Keratinocyte (primary cell): Measurements from ENCODE around the gene HES3. TPM values are rescaled to one million over a fixed set of nuclear protein-coding genes. Genes with fewer than 3 reads are reported as not detected.

Source experiments
- DNase-seq: peaks from one replicate; pipeline ENCODE4 v3.0.0-alpha.2; 2011; ENCODE audit warnings: low read depth, missing footprints, low spot score
- FAIRE-seq: peaks from 2 replicates; lab custom pipeline; 2011; peaks lifted over from hg19 to GRCh38; lab: Jason Lieb, UNC
- H2AFZ ChIP-seq: 2 replicates; pipeline ENCODE4 v1.6.0; 2012; ENCODE audit warnings: low read length, control low read depth, inconsistent platforms; ENCODE audit not compliant: control insufficient read depth
- H3K27ac ChIP-seq: 2 replicates; pipeline ENCODE4 v1.5.1; 2011; ENCODE audit warnings: low read length; ENCODE audit not compliant: control insufficient read depth, insufficient read depth
- H3K27me3 ChIP-seq: 3 replicates; pipeline ENCODE4 v1.6.0; 2011; ENCODE audit warnings: low read length; ENCODE audit not compliant: control insufficient read depth, insufficient read depth; ENCODE audit errors: extremely low read depth
- H3K36me3 ChIP-seq, 2 experiments: 2 replicates in 1 of 2; 3 replicates in 1 of 2; pipeline ENCODE4 v1.5.1; 2011; ENCODE audit warnings: low read length in 2 of 2, mild to moderate bottlenecking in 1 of 2; ENCODE audit not compliant: control insufficient read depth in 2 of 2, insufficient read depth in 2 of 2; ENCODE audit errors: extremely low read depth in 1 of 2
- H3K4me1 ChIP-seq: 3 replicates; pipeline ENCODE4 v1.5.1; 2011; ENCODE audit warnings: low read length; ENCODE audit not compliant: control insufficient read depth, insufficient read depth; ENCODE audit errors: extremely low read depth
- H3K4me2 ChIP-seq: 3 replicates; pipeline ENCODE4 v1.6.0; 2011; ENCODE audit warnings: low read depth, low read length; ENCODE audit not compliant: control insufficient read depth, insufficient read depth; ENCODE audit errors: extremely low read depth
- H3K4me3 ChIP-seq, 3 experiments: fragments of 200-600 bp in 1 of 3; sonication (generic) in 1 of 3; 2 replicates in 2 of 3; 3 replicates in 1 of 3; pipeline ENCODE4 v1.5.1; 2011 to 2016; ENCODE audit warnings: low read length in 3 of 3, mild to moderate bottlenecking in 3 of 3, control low read depth in 2 of 3, inconsistent platforms in 1 of 3, low read depth in 1 of 3, mixed read lengths in 1 of 3, mixed run types in 1 of 3, moderate library complexity in 1 of 3; ENCODE audit not compliant: control insufficient read depth in 2 of 3, insufficient read depth in 2 of 3; ENCODE audit errors: extremely low read depth in 1 of 3
- H3K79me2 ChIP-seq: 2 replicates; pipeline ENCODE4 v1.6.0; 2012; ENCODE audit warnings: low read length; ENCODE audit not compliant: control insufficient read depth, insufficient read depth
- H3K9ac ChIP-seq: 3 replicates; pipeline ENCODE4 v1.6.0; 2011; ENCODE audit warnings: low read length; ENCODE audit not compliant: control insufficient read depth, insufficient read depth; ENCODE audit errors: extremely low read depth
- H3K9me1 ChIP-seq: 3 replicates; pipeline ENCODE4 v1.6.0; 2011; ENCODE audit warnings: low read length; ENCODE audit not compliant: control insufficient read depth, insufficient read depth; ENCODE audit errors: extremely low read depth
- H3K9me3 ChIP-seq: 2 replicates; pipeline ENCODE4 v1.5.1; 2012; ENCODE audit warnings: low read depth, low read length; ENCODE audit not compliant: control insufficient read depth
- H4K20me1 ChIP-seq: 3 replicates; pipeline ENCODE4 v1.6.0; 2011; ENCODE audit warnings: low read length; ENCODE audit not compliant: control insufficient read depth, insufficient read depth; ENCODE audit errors: extremely low read depth
- CTCF ChIP-seq, 3 experiments: IDR thresholded peaks in 1 of 3; conservative IDR thresholded peaks in 1 of 3; optimal IDR thresholded peaks in 1 of 3; 2 replicates in 2 of 3; 3 replicates in 1 of 3; pipeline versions ENCODE3 to v1.5.1; 2011; ENCODE audit warnings: low read length in 3 of 3, mild to moderate bottlenecking in 3 of 3, moderate library complexity in 2 of 3, control low read depth in 1 of 3, inconsistent platforms in 1 of 3; ENCODE audit not compliant: insufficient read depth in 2 of 3; ENCODE audit errors: extremely low read depth in 1 of 3
- EZH2 ChIP-seq: IDR thresholded peaks from one replicate; pipeline ENCODE4 v1.6.1; 2012; ENCODE audit warnings: inconsistent platforms, mild to moderate bottlenecking, low read length, moderate library complexity
- dilution Hi-C: fragments of 300-500 bp; cut with MboI; formaldehyde crosslinking; loops from one replicate; pipeline ENCODE4 v1.7.0; 2020; ENCODE audit warnings: low sequenced_read_pairs; ENCODE audit not compliant: extremely low pct_ligation_motif_present
- polyA plus RNA-seq, 5 experiments: library from polyadenylated mRNA; depleted of rRNA in 3 of 5; stranded (reverse) in 3 of 5; stranded (forward) in 1 of 5; unstranded in 1 of 5; fragments of >200 nt; gene quantifications; 1 replicate in 1 of 5; 2 replicates in 3 of 5; 3 replicates in 1 of 5; pipeline versions ENCODE4 v1.2.1 to v1.2.3, GENCODE V29; 2011 to 2012; ENCODE audit warnings: missing spikeins in 2 of 5, low read depth in 1 of 5, low replicate concordance in 1 of 5

HES3 gene
- polyA plus RNA-seq, 1 donor (not counting 4 experiments of a cell fraction or from before 2014, with no cell fraction given): not detected

- TF ChIP-seq CTCF (optimal IDR thresholded peaks at IDR 0.05 in 1 of 3, IDR thresholded peaks at IDR 0.05 in 1 of 3, conservative IDR thresholded peaks at IDR 0.05 in 1 of 3; ENCODE audit: extremely low read depth in 1 of 3, insufficient read depth in 2 of 3, low read length in 3 of 3) (peak in 2 of 3 experiments; percentile 13 to 39), EZH2 (no peak)
- H3K9ac ChIP-seq: no peak overlapping the region
- H3K4me1 ChIP-seq: peaks cover 3% of the 10 kb centered on the region
- H3K27ac ChIP-seq: no peak overlapping the region
- FAIRE-seq (no peak), DNase-seq (no peak)
- H3K79me2 ChIP-seq: no peaks in the 10 kb centered on the region
- no peak overlapping the region for H3K4me3 ChIP-seq
- H4K20me1 ChIP-seq: peaks cover 5% of the 10 kb centered on the region
- dilution Hi-C loops: no loop called here
- H3K27me3 ChIP-seq: no peaks in the 10 kb centered on the region
- no peaks in the 10 kb centered on the region for H3K9me3 ChIP-seq
- H2AFZ ChIP-seq: no peak overlapping the region
- no peak overlapping the region for H3K4me2 ChIP-seq
- no peaks in the 10 kb centered on the region for H3K9me1 ChIP-seq
- peaks cover 6% of the 10 kb centered on the region in 2 experiments for H3K36me3 ChIP-seq
Measured at GRCh38 chr1:6280761-6281451, 36.9 kb downstream of the HES3 start.

- Histone ChIP-seq H3K36me3 (peaks cover 6 to 9% of the 10 kb centered on the region in 2 experiments), H3K27ac (no peak overlapping the region), H3K79me2 (no peaks in the 10 kb centered on the region), H3K4me2 (no peak overlapping the region), H3K9ac (no peak overlapping the region), H3K9me1 (no peaks in the 10 kb centered on the region), H2AFZ (no peak overlapping the region), H3K27me3 (no peaks in the 10 kb centered on the region), H3K4me1 (peaks cover under 1% of the 10 kb centered on the region), H4K20me1 (peaks cover 5% of the 10 kb centered on the region), H3K9me3 (no peaks in the 10 kb centered on the region), H3K4me3 (no peak overlapping the region)
- TF ChIP-seq CTCF (optimal IDR thresholded peaks at IDR 0.05 in 1 of 3, IDR thresholded peaks at IDR 0.05 in 1 of 3, conservative IDR thresholded peaks at IDR 0.05 in 1 of 3; ENCODE audit: extremely low read depth in 1 of 3, insufficient read depth in 2 of 3, low read length in 3 of 3) (no peak), EZH2 (no peak)
- dilution Hi-C loops: no loop called here
- DNase-seq (no peak), FAIRE-seq (no peak)
Measured at GRCh38 chr1:6281511-6282402, 37.8 kb downstream of the HES3 start.
